CD8-positive, alpha-beta memory T cell (primary cell): ENCODE results near the gene MOCS3. TPM values are rescaled to one million over a fixed set of nuclear protein-coding genes. Genes with fewer than 3 reads are reported as not detected.

Experiments used
- CTCF ChIA-PET: fragments of 350-600 bp; sonication (Branson Sonifier 250); formaldehyde crosslinking; loops from one replicate; lab custom pipeline; 2021; ENCODE audit warnings: antibody characterized with exemption; lab: Charles Lee
- POLR2A ChIA-PET: fragments of 350-600 bp; sonication (Branson Sonifier 250); formaldehyde crosslinking; loops from one replicate; lab custom pipeline; 2021; ENCODE audit warnings: antibody characterized with exemption; lab: Charles Lee
- DNase-seq, 5 donors: peaks; one replicate each; pipeline versions ENCODE4 v3.0.0 to v3.0.0-alpha.2; 2020 to 2022; ENCODE audit warnings: mixed read lengths in 1 of 5
- H3K27ac ChIP-seq: one replicate; pipeline ENCODE4 v1.7.0; 2013; ENCODE audit warnings: low read depth, mild to moderate bottlenecking, low read length, moderate library complexity
- H3K27me3 ChIP-seq: 2 replicates; pipeline ENCODE4 v1.7.0; 2013; ENCODE audit warnings: low read length, mild to moderate bottlenecking; ENCODE audit not compliant: insufficient read depth, poor library complexity, severe bottlenecking
- H3K36me3 ChIP-seq: 2 replicates; pipeline ENCODE4 v1.7.0; 2013; ENCODE audit warnings: mild to moderate bottlenecking, low read length, moderate library complexity; ENCODE audit not compliant: insufficient read depth
- H3K4me1 ChIP-seq: 2 replicates; pipeline ENCODE4 v1.7.0; 2013; ENCODE audit warnings: mild to moderate bottlenecking, low read length, moderate library complexity; ENCODE audit not compliant: insufficient read depth
- H3K4me3 ChIP-seq: 2 replicates; pipeline ENCODE4 v1.7.0; 2013; ENCODE audit warnings: mild to moderate bottlenecking, low read length
- H3K9me3 ChIP-seq: 2 replicates; pipeline ENCODE4 v1.7.0; 2013; ENCODE audit warnings: mild to moderate bottlenecking, low read length
- H3K27ac Mint-ChIP-seq, 8 donors: one replicate each; pipeline ENCODE4 v1.8.0; 2020 to 2021; ENCODE audit warnings: mixed read lengths in 8 of 8, mild to moderate bottlenecking in 6 of 8, inconsistent platforms in 3 of 8, moderate library complexity in 3 of 8
- H3K27me3 Mint-ChIP-seq, 2 donors: one replicate each; pipeline ENCODE4 v1.8.0; 2020 to 2021; ENCODE audit warnings: mixed read lengths in 2 of 2, mild to moderate bottlenecking in 1 of 2, moderate library complexity in 1 of 2
- H3K36me3 Mint-ChIP-seq, 3 donors: one replicate each; pipeline ENCODE4 v1.8.0; 2020 to 2021; ENCODE audit warnings: mixed read lengths in 3 of 3, inconsistent platforms in 1 of 3, mild to moderate bottlenecking in 1 of 3
- H3K4me1 Mint-ChIP-seq, 3 donors: one replicate each; pipeline ENCODE4 v1.8.0; 2020 to 2021; ENCODE audit warnings: mixed read lengths in 3 of 3, inconsistent platforms in 1 of 3, mild to moderate bottlenecking in 1 of 3
- H3K4me3 Mint-ChIP-seq, 7 donors: one replicate each; pipeline ENCODE4 v1.8.0; 2020 to 2021; ENCODE audit warnings: mixed read lengths in 7 of 7, mild to moderate bottlenecking in 6 of 7, moderate library complexity in 4 of 7, inconsistent platforms in 2 of 7
- H3K9me3 Mint-ChIP-seq, 5 donors: one replicate each; pipeline ENCODE4 v1.8.0; 2020 to 2022; ENCODE audit warnings: mixed read lengths in 5 of 5, mild to moderate bottlenecking in 3 of 5, moderate library complexity in 2 of 5, inconsistent platforms in 1 of 5
- polyA plus RNA-seq: library from polyadenylated mRNA; unstranded; fragments of 300-500 nt; fragmentation: Illumina TruSeq; gene quantifications from one replicate; pipeline ENCODE4 v1.2.3, GENCODE V29; 2021
- total RNA-seq, 2 experiments: library from RNA; stranded (reverse); gene quantifications; one replicate each; pipeline ENCODE4 v1.2.3, GENCODE V29; 2021

Gene MOCS3
- total and polyA plus RNA-seq, 3 experiments from 2014 or later, result 3.4 to 8.1 (median 7.9) TPM

DNA sequence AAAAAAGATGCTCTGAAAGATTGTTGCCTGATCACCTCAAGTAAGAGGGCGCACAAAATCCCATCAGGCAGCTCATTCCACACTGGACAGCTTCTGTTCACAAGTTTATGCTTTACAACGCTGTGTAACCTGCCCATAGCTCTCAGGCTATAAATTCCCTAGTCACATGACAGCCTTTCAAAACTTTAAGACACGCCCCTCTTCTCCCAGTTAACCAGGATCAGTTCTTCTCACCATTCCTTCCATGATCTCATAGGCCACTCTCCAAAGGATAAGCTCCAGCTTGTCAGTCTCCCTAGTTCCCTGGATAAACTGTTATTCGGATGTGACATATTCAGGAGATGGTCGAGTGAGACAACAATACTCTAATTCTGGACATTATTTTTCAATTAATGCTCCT lies 42.4 kb upstream of the MOCS3 start:
- Mint-ChIP-seq H3K27ac (peak overlapping the region in 6 of 8 donors; percentile 9 to 73 (median 59)), H3K27me3 (no peaks in the 10 kb centered on the region), H3K4me1 (peaks cover 82 to 94% (median 92%) of the 10 kb centered on the region in 3 donors), H3K9me3 (no peaks in the 10 kb centered on the region), H3K36me3 (peaks cover 0 to 44% (median 7%) of the 10 kb centered on the region in 3 donors), H3K4me3 (peak overlapping the region in 1 of 7 donors; percentile 50)
- H3K36me3 ChIP-seq, result no peaks in the 10 kb centered on the region
- no peaks in the 10 kb centered on the region for H3K27me3 ChIP-seq
- H3K27ac ChIP-seq, result no peak overlapping the region
- DNase-seq, result no peak
- ChIA-PET POLR2A (interaction anchor here (0.6 kb wide), 1 partner anchor 14 kb away, joined by 3 read pairs; no protein-coding TSS in a partner anchor), CTCF (interaction anchor here (1.1 to 5.2 kb wide), 5 partner anchors 7 to 126 kb away, joined by 3 to 32 read pairs (median 7); partner anchors contain the start of genes ADNP and BCAS4)
- H3K4me3 ChIP-seq, result no peak overlapping the region
- H3K9me3 ChIP-seq, result no peaks in the 10 kb centered on the region
- peaks cover 67% of the 10 kb centered on the region for H3K4me1 ChIP-seq

DNA sequence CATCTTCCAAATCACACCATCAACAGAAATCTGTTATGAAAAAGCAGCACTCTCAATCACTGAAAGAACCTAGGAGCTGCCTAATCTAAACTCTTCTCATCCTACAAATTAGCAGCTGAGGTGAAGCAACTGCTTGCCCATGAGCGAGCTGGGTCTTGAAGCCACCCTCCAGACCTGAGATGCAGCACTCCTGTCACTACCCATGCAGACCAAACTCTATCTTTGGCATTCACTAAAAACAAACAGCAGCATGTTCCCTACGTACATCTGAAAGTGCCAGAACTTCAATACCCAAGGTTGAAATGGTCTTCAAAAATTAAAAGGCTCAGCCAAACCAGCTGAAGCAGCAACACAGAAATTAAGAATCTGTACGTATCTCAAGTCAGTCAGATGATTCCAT lies 41.7 kb upstream of the MOCS3 start:
- Histone ChIP-seq H3K4me3 (no peak overlapping the region), H3K27ac (no peak overlapping the region), H3K36me3 (no peaks in the 10 kb centered on the region), H3K4me1 (peaks cover 67% of the 10 kb centered on the region), H3K27me3 (no peaks in the 10 kb centered on the region), H3K9me3 (no peaks in the 10 kb centered on the region)
- peaks cover 0 to 39% (median 7%) of the 10 kb centered on the region in 3 donors for H3K36me3 Mint-ChIP-seq
- H3K27me3 Mint-ChIP-seq, result no peaks in the 10 kb centered on the region
- ChIA-PET POLR2A (interaction anchor here (0.6 kb wide), 1 partner anchor 13 kb away, joined by 3 read pairs; no protein-coding TSS in a partner anchor), CTCF (interaction anchor here (1.1 to 5.2 kb wide), 4 partner anchors 12 to 126 kb away, joined by 3 to 32 read pairs (median 10); partner anchors contain the start of genes ADNP and BCAS4)
- no peak for DNase-seq
- peak overlapping the region in 5 of 7 donors; percentile 31 to 62 (median 39) for H3K4me3 Mint-ChIP-seq
- peaks cover 81 to 94% (median 92%) of the 10 kb centered on the region in 3 donors for H3K4me1 Mint-ChIP-seq
- no peaks in the 10 kb centered on the region for H3K9me3 Mint-ChIP-seq
- H3K27ac Mint-ChIP-seq, result peak overlapping the region in 7 of 8 donors; percentile 9 to 86 (median 70)

DNA sequence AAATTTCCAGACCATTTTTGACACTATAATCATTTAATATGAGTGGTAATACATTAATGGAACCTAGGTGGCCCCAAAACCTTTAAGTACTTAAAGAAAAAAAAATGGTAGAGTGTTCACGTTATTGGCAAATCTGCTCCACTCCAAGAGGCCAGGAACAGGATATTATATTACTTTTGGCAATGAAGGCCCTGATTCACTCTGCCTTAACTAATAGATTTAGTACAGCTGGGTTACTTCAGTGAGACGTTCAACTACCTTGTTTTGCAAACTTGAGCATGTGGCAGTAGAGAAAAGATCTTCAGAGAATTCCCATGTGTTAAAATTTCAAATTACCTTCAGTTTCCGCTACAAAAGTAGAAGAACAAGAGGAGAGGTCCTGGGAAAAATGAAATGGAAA lies 40.2 kb upstream of the MOCS3 start:
- Mint-ChIP-seq H3K36me3 (peaks cover 0 to 42% (median 6%) of the 10 kb centered on the region in 3 donors), H3K27me3 (no peaks in the 10 kb centered on the region), H3K27ac (peak overlapping the region in 3 of 8 donors; percentile 62 to 95 (median 66)), H3K4me3 (peak overlapping the region in 1 of 7 donors; percentile 11), H3K4me1 (peaks cover 80 to 93% (median 90%) of the 10 kb centered on the region in 3 donors), H3K9me3 (no peaks in the 10 kb centered on the region)
- Histone ChIP-seq H3K27me3 (no peaks in the 10 kb centered on the region), H3K36me3 (peaks cover 4% of the 10 kb centered on the region), H3K9me3 (no peaks in the 10 kb centered on the region), H3K27ac (no peak overlapping the region), H3K4me3 (no peak overlapping the region), H3K4me1 (peaks cover 70% of the 10 kb centered on the region)
- CTCF ChIA-PET, result interaction anchor here (1.5 to 1.6 kb wide), 2 partner anchors 11 to 124 kb away, joined by 5 to 10 read pairs; partner anchors contain the start of gene BCAS4
- no peak for DNase-seq
- POLR2A ChIA-PET, result no interaction called here

DNA sequence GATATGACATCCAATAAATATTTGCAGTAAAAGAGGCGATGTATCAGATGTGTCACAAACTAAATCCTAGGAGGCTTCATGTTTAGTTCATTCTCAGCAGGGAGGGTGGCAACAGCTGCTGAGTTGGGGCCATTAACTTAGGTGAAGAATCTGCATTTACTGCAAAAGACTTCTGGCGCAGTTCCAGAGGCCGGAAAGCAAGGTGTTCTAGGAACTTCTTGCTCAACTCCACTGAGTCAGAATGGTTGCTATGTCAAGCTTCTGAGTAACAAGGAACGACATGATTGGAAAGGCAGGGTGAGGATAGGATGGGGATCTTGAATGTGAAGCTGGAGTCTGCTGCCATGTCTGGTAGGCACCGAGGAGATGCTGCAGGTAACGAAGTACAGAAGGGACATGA lies 39.1 kb upstream of the MOCS3 start:
- no peaks in the 10 kb centered on the region for H3K27me3 ChIP-seq
- peaks cover 4% of the 10 kb centered on the region for H3K36me3 ChIP-seq
- H3K9me3 Mint-ChIP-seq, result no peaks in the 10 kb centered on the region
- peaks cover 66% of the 10 kb centered on the region for H3K4me1 ChIP-seq
- POLR2A ChIA-PET, result interaction anchor here (1.2 kb wide), 1 partner anchor 9 kb away, joined by 9 read pairs; no protein-coding TSS in a partner anchor
- H3K4me1 Mint-ChIP-seq, result peaks cover 79 to 93% (median 89%) of the 10 kb centered on the region in 3 donors
- H3K9me3 ChIP-seq, result no peaks in the 10 kb centered on the region
- peaks cover 0 to 40% (median 6%) of the 10 kb centered on the region in 3 donors for H3K36me3 Mint-ChIP-seq
- DNase-seq, result no peak
- H3K4me3 ChIP-seq, result no peak overlapping the region
- CTCF ChIA-PET, result interaction anchor here (1.5 to 1.6 kb wide), 2 partner anchors 10 to 125 kb away, joined by 5 to 10 read pairs; partner anchors contain the start of gene BCAS4
- H3K27me3 Mint-ChIP-seq, result no peaks in the 10 kb centered on the region
- peak overlapping the region in 3 of 7 donors; percentile 8 to 45 (median 29) for H3K4me3 Mint-ChIP-seq
- H3K27ac Mint-ChIP-seq, result peak overlapping the region in 5 of 8 donors; percentile 5 to 90 (median 80)
- H3K27ac ChIP-seq, result no peak overlapping the region

GRCh38 chr20:50920997-50921396 lies 37.6 kb upstream of the MOCS3 start:
- no peaks in the 10 kb centered on the region for H3K27me3 Mint-ChIP-seq
- peaks cover 82 to 93% (median 89%) of the 10 kb centered on the region in 3 donors for H3K4me1 Mint-ChIP-seq
- H3K27ac Mint-ChIP-seq, result peak overlapping the region in 7 of 8 donors; percentile 17 to 83 (median 38)
- no peak overlapping the region for H3K4me3 ChIP-seq
- POLR2A ChIA-PET, result interaction anchor here (1.6 kb wide), 1 partner anchor 10 kb away, joined by 7 read pairs; the partner anchor contains the start of gene ADNP
- no peaks in the 10 kb centered on the region for H3K9me3 Mint-ChIP-seq
- H3K4me3 Mint-ChIP-seq, result no peak overlapping the region
- H3K27ac ChIP-seq, result no peak overlapping the region
- peaks cover 69% of the 10 kb centered on the region for H3K4me1 ChIP-seq
- H3K27me3 ChIP-seq, result no peaks in the 10 kb centered on the region
- peak in 2 of 5 donors; percentile 4 to 26 for DNase-seq
- H3K36me3 ChIP-seq, result peaks cover 4% of the 10 kb centered on the region
- CTCF ChIA-PET, result interaction anchor here (1.2 to 15.9 kb wide), 3 partner anchors 8 to 126 kb away, joined by 5 to 278 read pairs (median 7); partner anchors contain the start of genes ADNP and BCAS4
- no peaks in the 10 kb centered on the region for H3K9me3 ChIP-seq
- H3K36me3 Mint-ChIP-seq, result peaks cover 0 to 50% (median 6%) of the 10 kb centered on the region in 3 donors

DNA sequence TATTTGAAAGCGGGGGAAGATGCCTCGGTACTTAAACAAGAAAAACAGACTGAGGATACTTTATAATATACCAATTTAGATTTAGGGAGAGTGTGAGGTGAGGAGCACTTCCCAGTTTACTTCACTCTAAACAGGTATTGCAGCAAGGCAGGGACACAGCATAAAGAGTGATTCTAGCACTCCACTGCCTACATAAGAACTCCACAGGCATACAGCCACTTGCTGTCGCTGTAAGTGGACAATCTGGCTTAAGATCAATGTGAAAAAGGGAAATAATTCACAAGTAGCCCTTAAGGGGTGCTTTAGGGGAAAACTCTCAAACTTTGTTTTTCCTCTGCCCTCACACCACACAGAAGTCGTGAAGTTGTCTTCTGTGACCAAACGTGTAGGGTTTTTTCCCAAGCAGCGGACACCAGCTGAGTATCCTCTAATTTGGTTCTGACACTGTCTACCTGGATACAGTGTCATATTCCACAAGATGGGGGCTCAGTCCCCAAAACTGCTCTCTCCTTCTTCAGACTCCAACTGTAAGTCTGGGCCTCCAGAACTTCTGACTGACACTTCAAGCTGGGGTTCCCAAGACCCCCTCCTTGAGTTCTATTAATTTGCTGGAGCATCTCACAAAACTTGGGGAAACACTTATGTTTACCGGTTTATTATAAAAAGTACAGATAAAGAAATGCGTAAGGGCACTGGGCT lies 36.7 kb upstream of the MOCS3 start:
- no peak for DNase-seq
- H3K27ac ChIP-seq, result no peak overlapping the region
- POLR2A ChIA-PET, result interaction anchor here (0.7 to 1.6 kb wide), 2 partner anchors 9 to 41 kb away, joined by 4 to 7 read pairs; partner anchors contain the start of gene ADNP
- Mint-ChIP-seq H3K9me3 (no peaks in the 10 kb centered on the region), H3K36me3 (peaks cover 0 to 54% (median 6%) of the 10 kb centered on the region in 3 donors), H3K27ac (peak overlapping the region in 7 of 8 donors; percentile 32 to 83 (median 76)), H3K27me3 (no peaks in the 10 kb centered on the region), H3K4me1 (peaks cover 79 to 93% (median 89%) of the 10 kb centered on the region in 3 donors), H3K4me3 (peak overlapping the region in 2 of 7 donors; percentile 2 to 8)
- CTCF ChIA-PET, result interaction anchor here (1.1 to 15.9 kb wide), 4 partner anchors 9 to 127 kb away, joined by 3 to 278 read pairs (median 6); partner anchors contain the start of genes ADNP and BCAS4
- peaks cover 4% of the 10 kb centered on the region for H3K36me3 ChIP-seq
- peaks cover 62% of the 10 kb centered on the region for H3K4me1 ChIP-seq
- H3K9me3 ChIP-seq, result no peaks in the 10 kb centered on the region
- H3K4me3 ChIP-seq, result no peak overlapping the region
- H3K27me3 ChIP-seq, result no peaks in the 10 kb centered on the region

GRCh38 chr20:50924261-50924920 lies 34.2 kb upstream of the MOCS3 start:
- Mint-ChIP-seq H3K4me3 (no peak overlapping the region), H3K9me3 (no peaks in the 10 kb centered on the region), H3K27ac (peak overlapping the region in 6 of 8 donors; percentile 4 to 77 (median 50)), H3K4me1 (peaks cover 80 to 93% (median 89%) of the 10 kb centered on the region in 3 donors), H3K27me3 (no peaks in the 10 kb centered on the region), H3K36me3 (peaks cover 0 to 66% (median 8%) of the 10 kb centered on the region in 3 donors)
- no peak for DNase-seq
- peaks cover 67% of the 10 kb centered on the region for H3K4me1 ChIP-seq
- H3K4me3 ChIP-seq, result no peak overlapping the region
- peaks cover 9% of the 10 kb centered on the region for H3K36me3 ChIP-seq
- ChIA-PET CTCF (interaction anchor here (1.1 to 15.9 kb wide), 2 partner anchors 9 to 130 kb away, joined by 3 to 278 read pairs; partner anchors contain the start of gene BCAS4), POLR2A (no interaction called here)
- no peaks in the 10 kb centered on the region for H3K9me3 ChIP-seq
- H3K27ac ChIP-seq, result no peak overlapping the region
- no peaks in the 10 kb centered on the region for H3K27me3 ChIP-seq
